ENCODE measurements around the gene SLC16A4. TPM values are rescaled to one million over a fixed set of nuclear protein-coding genes. Genes with fewer than 3 reads are reported as not detected.
"Not testable (repeated sequence)": the region's sequence is repeated elsewhere in the genome, so short reads cannot be mapped to it uniquely, and the experiment has no call there.

SLC16A4 gene
- total RNA-seq, 1 donor from 2014 or later = 9.6 TPM

GRCh38 chr1:110404401-110404800 lies 13.6 kb upstream of the SLC16A4 start:
- no peak for ATAC-seq
- peaks cover 67% of the 10 kb centered on the region for H3K36me3 ChIP-seq
- intact Hi-C loops (cut with DNase I) = no loop called here
- H3K27me3 ChIP-seq (ENCODE audit: low read depth) = no peaks in the 10 kb centered on the region
- no peak overlapping the region for H3K4me3 ChIP-seq
- DNase-seq = no peak
- no peak for TF ChIP-seq CTCF (IDR thresholded peaks at IDR 0.05)
- no peak overlapping the region for H3K27ac ChIP-seq
- no peaks in the 10 kb centered on the region for H3K9me3 ChIP-seq
- H3K4me1 ChIP-seq = peaks cover 22% of the 10 kb centered on the region

GRCh38 chr1:110403805-110404204 lies 13.0 kb upstream of the SLC16A4 start:
- ATAC-seq = no peak
- H3K4me1 ChIP-seq = peaks cover 22% of the 10 kb centered on the region
- intact Hi-C loops (cut with DNase I) = no loop called here
- no peaks in the 10 kb centered on the region for H3K27me3 ChIP-seq (ENCODE audit: low read depth)
- DNase-seq = no peak
- peaks cover 73% of the 10 kb centered on the region for H3K36me3 ChIP-seq
- no peak overlapping the region for H3K4me3 ChIP-seq
- no peaks in the 10 kb centered on the region for H3K9me3 ChIP-seq
- no peak for TF ChIP-seq CTCF (IDR thresholded peaks at IDR 0.05)
- H3K27ac ChIP-seq = no peak overlapping the region

GRCh38 chr1:110396259-110396958 lies 5.6 kb upstream of the SLC16A4 start:
- H3K4me3 ChIP-seq; H3K4me1 ChIP-seq; ATAC-seq; H3K27me3 ChIP-seq (ENCODE audit: low read depth); intact Hi-C loops (cut with DNase I); H3K27ac ChIP-seq; H3K9me3 ChIP-seq; DNase-seq: not testable (repeated sequence)
- H3K36me3 ChIP-seq = peaks cover 50% of the 10 kb centered on the region

GRCh38 chr1:110394493-110394820 lies 3.6 kb upstream of the SLC16A4 start:
- Histone ChIP-seq H3K27ac (no peak overlapping the region), H3K36me3 (peaks cover 30% of the 10 kb centered on the region), H3K9me3 (no peaks in the 10 kb centered on the region), H3K4me1 (peaks cover 5% of the 10 kb centered on the region), H3K27me3 (ENCODE audit: low read depth) (no peaks in the 10 kb centered on the region), H3K4me3 (no peak overlapping the region)
- no peak for TF ChIP-seq CTCF (IDR thresholded peaks at IDR 0.05)
- intact Hi-C loops (cut with DNase I) = no loop called here
- DNase-seq (no peak), ATAC-seq (no peak)

GRCh38 chr1:110393691-110394492 lies 3.1 kb upstream of the SLC16A4 start:
- DNase-seq (no peak), ATAC-seq (no peak)
- H3K4me1 ChIP-seq = peaks cover 10% of the 10 kb centered on the region
- intact Hi-C loops (cut with DNase I) = no loop called here
- no peaks in the 10 kb centered on the region for H3K27me3 ChIP-seq (ENCODE audit: low read depth)
- TF ChIP-seq CTCF (IDR thresholded peaks at IDR 0.05) = no peak
- no peak overlapping the region for H3K4me3 ChIP-seq
- H3K9me3 ChIP-seq = no peaks in the 10 kb centered on the region
- H3K27ac ChIP-seq = no peak overlapping the region
- H3K36me3 ChIP-seq = peaks cover 25% of the 10 kb centered on the region

- Histone ChIP-seq H3K4me1 (peaks cover 10% of the 10 kb centered on the region), H3K9me3 (no peaks in the 10 kb centered on the region), H3K27ac (no peak overlapping the region), H3K36me3 (peaks cover 18% of the 10 kb centered on the region), H3K4me3 (no peak overlapping the region), H3K27me3 (ENCODE audit: low read depth) (no peaks in the 10 kb centered on the region)
- TF ChIP-seq CTCF (IDR thresholded peaks at IDR 0.05) = no peak
- ATAC-seq (no peak), DNase-seq (no peak)
- intact Hi-C loops (cut with DNase I) = no loop called here
Measured at GRCh38 chr1:110393286-110393685, 2.5 kb upstream of the SLC16A4 start.

Measured in lower lobe of right lung (tissue), 2 donors.